Colonic mucosa (tissue), 4 donors: Measurements from ENCODE around the gene LAMC2. TPM values are rescaled to one million over a fixed set of nuclear protein-coding genes. Genes with fewer than 3 reads are reported as not detected.

Source experiments
- DNase-seq: peaks from one replicate; pipeline ENCODE4 v3.0.0-alpha.2; 2020
- H3K27ac ChIP-seq: fragments of 200-600 bp; one replicate; pipeline ENCODE4 v1.8.0; 2021
- H3K27me3 ChIP-seq: fragments of 200-600 bp; one replicate; pipeline ENCODE4 v1.8.0; 2021
- H3K36me3 ChIP-seq: fragments of 200-600 bp; one replicate; pipeline ENCODE4 v1.8.0; 2021
- H3K4me1 ChIP-seq: fragments of 200-600 bp; one replicate; pipeline ENCODE4 v1.8.0; 2021; ENCODE audit warnings: mild to moderate bottlenecking
- H3K4me3 ChIP-seq: fragments of 200-600 bp; one replicate; pipeline ENCODE4 v1.8.0; 2021
- H3K9ac ChIP-seq, 2 donors: one replicate each; pipeline ENCODE4 v1.7.0; 2013; ENCODE audit warnings: control low read depth in 2 of 2, low read depth in 2 of 2, low read length in 2 of 2
- H3K9me3 ChIP-seq: fragments of 200-600 bp; one replicate; pipeline ENCODE4 v1.8.0; 2021
- intact Hi-C: fragments of 100-400 bp; cut with DNase I; formaldehyde crosslinking; loops from one replicate; pipeline ENCODE4 v1.14.1; 2022
- total RNA-seq, 2 donors: library from RNA; stranded (reverse); fragmentation: NEBNext Ultra II Directional in 1 of 2; extraction: Animal tissue kit (Norgen Biotek cat#: 25700) in 1 of 2; gene quantifications; one replicate each; pipeline ENCODE4 v1.2.1, GENCODE V29; 2021
- TF ChIP-seq, protein P1 (sequence below): fragments of 200-600 bp; IDR thresholded peaks from one replicate; pipeline ENCODE4 v1.8.0; 2022; ENCODE audit warnings: antibody characterized with exemption, mild to moderate bottlenecking
- donor health status: healthy.
- donor health status: DM: no; HTN: no; CAD: no.
- donor health status: DM: no; HTN: no; CAD: no.

Gene LAMC2
- total RNA-seq, 2 donors from 2014 or later: 25.3 to 27.7 TPM

DNA sequence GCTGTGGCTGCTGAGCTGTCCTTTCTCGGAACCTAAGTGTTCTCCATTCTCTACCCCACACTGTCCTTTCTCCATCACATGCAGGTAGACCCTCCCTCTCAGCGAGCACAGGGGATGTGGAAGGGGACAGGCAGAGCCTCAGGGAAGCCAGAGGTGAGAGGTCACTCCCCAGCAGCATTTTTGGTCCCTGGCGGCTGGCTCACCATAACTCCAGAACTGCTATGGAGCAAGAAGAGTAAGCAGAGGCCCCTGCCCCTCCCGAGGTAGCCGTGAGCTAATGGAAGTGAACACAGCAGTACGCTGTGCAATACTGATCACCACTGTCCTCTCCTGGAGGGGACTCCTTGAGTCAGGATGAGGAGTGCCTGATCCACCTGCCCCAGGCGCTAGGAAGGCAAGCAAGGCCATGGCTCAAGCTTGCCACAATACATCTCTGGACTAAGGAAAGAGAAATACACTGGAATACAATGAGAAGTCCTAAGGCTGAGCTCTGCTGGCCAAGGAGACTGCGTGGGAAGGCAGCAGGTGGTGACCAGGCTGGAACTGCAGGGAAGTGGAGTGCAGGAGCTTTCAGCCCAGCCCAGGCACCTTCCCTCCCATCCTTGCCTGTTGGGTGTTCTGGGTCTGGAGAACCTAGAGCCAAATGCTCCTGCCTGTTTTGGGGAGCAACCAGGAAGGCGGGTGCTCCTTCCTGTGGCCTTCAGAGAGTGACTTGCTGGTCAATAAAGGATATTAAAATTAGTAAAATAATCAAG lies 96.2 kb downstream of the LAMC2 start:
- H3K27ac ChIP-seq: peak overlapping the region; percentile 27
- TF ChIP-seq, protein P1, sequence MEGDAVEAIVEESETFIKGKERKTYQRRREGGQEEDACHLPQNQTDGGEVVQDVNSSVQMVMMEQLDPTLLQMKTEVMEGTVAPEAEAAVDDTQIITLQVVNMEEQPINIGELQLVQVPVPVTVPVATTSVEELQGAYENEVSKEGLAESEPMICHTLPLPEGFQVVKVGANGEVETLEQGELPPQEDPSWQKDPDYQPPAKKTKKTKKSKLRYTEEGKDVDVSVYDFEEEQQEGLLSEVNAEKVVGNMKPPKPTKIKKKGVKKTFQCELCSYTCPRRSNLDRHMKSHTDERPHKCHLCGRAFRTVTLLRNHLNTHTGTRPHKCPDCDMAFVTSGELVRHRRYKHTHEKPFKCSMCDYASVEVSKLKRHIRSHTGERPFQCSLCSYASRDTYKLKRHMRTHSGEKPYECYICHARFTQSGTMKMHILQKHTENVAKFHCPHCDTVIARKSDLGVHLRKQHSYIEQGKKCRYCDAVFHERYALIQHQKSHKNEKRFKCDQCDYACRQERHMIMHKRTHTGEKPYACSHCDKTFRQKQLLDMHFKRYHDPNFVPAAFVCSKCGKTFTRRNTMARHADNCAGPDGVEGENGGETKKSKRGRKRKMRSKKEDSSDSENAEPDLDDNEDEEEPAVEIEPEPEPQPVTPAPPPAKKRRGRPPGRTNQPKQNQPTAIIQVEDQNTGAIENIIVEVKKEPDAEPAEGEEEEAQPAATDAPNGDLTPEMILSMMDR: no peak
- no peaks in the 10 kb centered on the region for H3K9me3 ChIP-seq
- H3K27me3 ChIP-seq: no peaks in the 10 kb centered on the region
- no peak overlapping the region for H3K4me3 ChIP-seq
- no peaks in the 10 kb centered on the region for H3K36me3 ChIP-seq
- no peaks in the 10 kb centered on the region for H3K4me1 ChIP-seq
- intact Hi-C loops: loop anchor here (2.0 to 5.0 kb wide), 4 partner anchors 35 to 340 kb away; no protein-coding TSS in a partner anchor
- no peak for DNase-seq
- H3K9ac ChIP-seq: no peak overlapping the region

DNA sequence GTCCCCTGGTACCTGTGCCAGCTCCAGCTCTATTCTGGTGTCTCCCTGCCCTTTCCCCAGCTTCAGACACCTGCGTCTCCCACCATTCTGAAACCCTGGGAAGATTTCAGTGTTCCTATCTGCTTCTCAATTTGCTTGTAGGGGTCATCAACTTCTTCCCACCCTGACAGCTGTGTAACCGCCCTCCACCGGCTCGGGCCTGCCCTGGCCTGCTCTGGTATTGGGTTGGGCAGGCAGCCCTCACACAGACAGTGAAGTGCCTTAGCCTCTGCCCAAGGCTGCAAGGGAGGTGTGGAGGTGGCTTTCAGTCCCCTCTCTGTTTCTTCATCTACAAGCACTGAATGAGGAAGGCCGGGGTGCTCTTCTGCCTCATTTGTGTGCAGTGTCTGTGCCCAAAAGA lies 97.2 kb downstream of the LAMC2 start:
- H3K4me1 ChIP-seq: no peaks in the 10 kb centered on the region
- intact Hi-C loops: loop anchor here (2.0 to 5.0 kb wide), 4 partner anchors 34 to 339 kb away; no protein-coding TSS in a partner anchor
- no peaks in the 10 kb centered on the region for H3K9me3 ChIP-seq
- no peak for DNase-seq
- no peaks in the 10 kb centered on the region for H3K27me3 ChIP-seq
- no peak overlapping the region for H3K4me3 ChIP-seq
- TF ChIP-seq, protein P1: no peak
- no peak overlapping the region for H3K27ac ChIP-seq
- no peaks in the 10 kb centered on the region for H3K36me3 ChIP-seq
- no peak overlapping the region for H3K9ac ChIP-seq

DNA sequence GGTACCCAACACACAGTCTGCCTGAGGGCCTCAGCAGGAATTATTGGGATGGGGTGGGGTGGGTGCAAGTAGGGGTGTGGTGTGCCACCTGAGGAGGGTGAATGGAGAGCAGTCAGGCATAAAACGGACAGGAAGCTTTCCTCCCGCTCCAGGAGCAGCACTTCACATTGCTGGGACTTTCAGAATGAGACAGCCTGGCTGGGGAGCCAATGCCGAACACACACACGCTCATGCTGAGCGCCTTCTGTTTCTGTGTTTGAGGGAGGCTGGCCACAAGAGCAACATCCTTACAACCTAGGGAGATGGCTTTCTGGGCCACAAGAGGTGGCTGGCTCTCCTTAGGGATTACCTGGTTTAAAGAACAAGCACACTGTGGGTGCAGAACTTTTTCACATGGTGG lies 98.0 kb downstream of the LAMC2 start:
- intact Hi-C loops: loop anchor here (5.0 kb wide), 3 partner anchors 33 to 338 kb away; no protein-coding TSS in a partner anchor
- no peaks in the 10 kb centered on the region for H3K36me3 ChIP-seq
- H3K9ac ChIP-seq: no peak overlapping the region
- no peak overlapping the region for H3K27ac ChIP-seq
- H3K9me3 ChIP-seq: no peaks in the 10 kb centered on the region
- no peak for DNase-seq
- H3K4me1 ChIP-seq: no peaks in the 10 kb centered on the region
- no peaks in the 10 kb centered on the region for H3K27me3 ChIP-seq
- H3K4me3 ChIP-seq: no peak overlapping the region
- TF ChIP-seq, protein P1: no peak

DNA sequence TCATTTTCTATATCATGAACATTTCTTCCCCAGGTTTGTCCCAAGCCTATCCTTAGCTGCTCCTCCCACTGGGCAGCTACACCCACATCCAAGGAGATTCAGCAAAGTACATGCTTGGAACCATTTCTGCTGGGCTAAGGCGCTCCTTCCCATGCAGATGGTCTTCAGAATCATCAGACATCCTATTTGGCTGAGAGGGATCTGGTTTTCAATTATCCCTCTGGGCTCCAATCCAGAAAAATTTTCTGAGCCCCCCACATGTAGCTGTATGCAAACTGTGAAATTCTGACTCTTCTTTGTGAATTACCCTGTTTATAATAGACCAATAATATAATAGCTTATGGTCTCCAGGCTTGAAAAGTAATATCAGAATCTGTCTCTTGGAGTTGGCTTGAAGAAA lies 99.2 kb downstream of the LAMC2 start:
- H3K9me3 ChIP-seq: no peaks in the 10 kb centered on the region
- H3K27me3 ChIP-seq: no peaks in the 10 kb centered on the region
- H3K9ac ChIP-seq: no peak overlapping the region
- DNase-seq: no peak
- no peaks in the 10 kb centered on the region for H3K4me1 ChIP-seq
- no peaks in the 10 kb centered on the region for H3K36me3 ChIP-seq
- H3K27ac ChIP-seq: no peak overlapping the region
- intact Hi-C loops: no loop called here
- TF ChIP-seq, protein P1: no peak
- no peak overlapping the region for H3K4me3 ChIP-seq

DNA sequence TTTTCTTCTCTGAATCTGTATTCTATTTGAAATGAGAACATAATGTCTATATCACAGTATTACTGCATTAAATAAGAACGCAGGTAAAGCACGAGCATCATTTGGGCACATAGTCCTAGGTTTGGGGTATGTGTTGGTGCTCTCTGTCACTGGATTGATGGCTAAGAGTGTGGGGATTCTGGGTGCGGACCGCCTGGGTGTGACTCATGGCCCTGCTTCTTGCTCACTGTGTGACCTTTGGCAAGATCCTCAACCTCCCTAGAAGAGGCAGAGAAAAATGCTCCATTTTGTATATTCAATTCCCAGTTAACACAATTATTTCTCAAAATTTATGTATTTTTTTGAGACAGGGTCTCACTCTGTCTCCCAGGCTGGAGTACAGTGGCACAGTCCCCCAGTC lies 99.7 kb downstream of the LAMC2 start:
- H3K4me1 ChIP-seq: no peaks in the 10 kb centered on the region
- intact Hi-C loops: no loop called here
- no peaks in the 10 kb centered on the region for H3K27me3 ChIP-seq
- DNase-seq: no peak
- TF ChIP-seq, protein P1: no peak
- H3K9ac ChIP-seq: no peak overlapping the region
- H3K9me3 ChIP-seq: no peaks in the 10 kb centered on the region
- H3K36me3 ChIP-seq: no peaks in the 10 kb centered on the region
- H3K27ac ChIP-seq: no peak overlapping the region
- no peak overlapping the region for H3K4me3 ChIP-seq
